GM18526 (cell line): ENCODE measurements around the gene F8.

Source experiments
- POLR2A ChIP-seq: IDR thresholded peaks from 3 replicates; pipeline ENCODE4 v1.6.1; 2011; ENCODE audit not compliant: insufficient read length; ENCODE audit errors: extremely low read depth

Gene F8

GRCh38 chrX:154827194-154828015 lies 195.1 kb downstream of the F8 start:
- peak; percentile 31 for TF ChIP-seq POLR2A

- TF ChIP-seq POLR2A, result no peak
These were observed 197.9 kb downstream of the F8 start for GRCh38 chrX:154824638-154825037.

- no peak for TF ChIP-seq POLR2A
These were observed 200.5 kb downstream of the F8 start for GRCh38 chrX:154822029-154822428.

- no peak for TF ChIP-seq POLR2A
These were observed 201.0 kb downstream of the F8 start for GRCh38 chrX:154821523-154821922.

GRCh38 chrX:154819771-154820341 lies 202.7 kb downstream of the F8 start:
- no peak for TF ChIP-seq POLR2A

GRCh38 chrX:154818916-154819770 lies 203.4 kb downstream of the F8 start:
- TF ChIP-seq POLR2A, result no peak

- no peak for TF ChIP-seq POLR2A
These were observed 207.2 kb downstream of the F8 start for GRCh38 chrX:154815274-154815818.

GRCh38 chrX:154813801-154814200 lies 208.7 kb downstream of the F8 start:
- TF ChIP-seq POLR2A, result no peak

GRCh38 chrX:154812341-154813101 lies 210.0 kb downstream of the F8 start:
- no peak for TF ChIP-seq POLR2A

- TF ChIP-seq POLR2A, result no peak
These were observed 212.4 kb downstream of the F8 start for GRCh38 chrX:154809939-154810665.

- no peak for TF ChIP-seq POLR2A
These were observed 215.6 kb downstream of the F8 start for GRCh38 chrX:154806837-154807501.

- TF ChIP-seq POLR2A, result no peak
These were observed 216.8 kb downstream of the F8 start for GRCh38 chrX:154805696-154806091.

- peak; percentile 42 for TF ChIP-seq POLR2A
These were observed 217.4 kb downstream of the F8 start, which contains the start of gene MPP1 for GRCh38 chrX:154804957-154805695. MPP1 (minus strand) TSS chrX:154805485; CDS start chrX:154805373, 112 bp downstream.
